Stimulated activated naive CD8-positive, alpha-beta T cell treated with anti-CD3 and anti-CD28 coated beads, Interleukin-15, Interleukin-2, amounts not matched to agents 100 ng/mL and 50 ng/mL, for 24 hours (primary cell): ENCODE measurements around the gene PAMR1.
"Not testable (repeated sequence)": the region's sequence is repeated elsewhere in the genome, so short reads cannot be mapped to it uniquely, and the experiment has no call there.

Experiments
- H3K27ac Mint-ChIP-seq: one replicate; pipeline ENCODE4 v1.8.0; 2021; ENCODE audit warnings: mild to moderate bottlenecking, mixed read lengths
- H3K27me3 Mint-ChIP-seq: one replicate; pipeline ENCODE4 v1.8.0; 2021; ENCODE audit warnings: mixed read lengths
- H3K36me3 Mint-ChIP-seq: one replicate; pipeline ENCODE4 v1.8.0; 2021; ENCODE audit warnings: low read depth, mixed read lengths
- H3K4me1 Mint-ChIP-seq: one replicate; pipeline ENCODE4 v1.8.0; 2021; ENCODE audit warnings: low read depth, mixed read lengths
- H3K4me3 Mint-ChIP-seq: one replicate; pipeline ENCODE4 v1.8.0; 2021; ENCODE audit warnings: mild to moderate bottlenecking, mixed read lengths
- H3K9me3 Mint-ChIP-seq: one replicate; pipeline ENCODE4 v1.8.0; 2021; ENCODE audit warnings: mixed read lengths

PAMR1 gene

DNA sequence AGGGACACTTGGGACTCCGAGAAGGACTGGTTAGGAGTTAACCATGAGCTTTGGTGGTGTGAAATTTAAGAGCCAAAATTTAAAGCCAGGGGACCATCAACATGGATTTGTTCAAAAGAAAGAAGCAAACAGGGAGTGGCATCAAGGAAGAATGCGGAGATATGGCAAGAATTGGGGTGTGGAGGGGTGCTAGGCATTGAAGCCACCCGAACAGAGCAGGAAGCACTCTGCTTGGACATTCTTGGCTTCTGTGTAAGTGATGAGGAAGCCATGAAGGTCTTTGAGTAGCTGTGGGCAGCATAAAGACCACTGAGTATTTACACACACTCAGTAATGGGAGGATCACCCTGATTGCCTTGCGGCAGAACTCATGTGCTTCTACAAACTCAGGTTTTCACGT is 27.2 kb upstream of the PAMR1 start:
- Mint-ChIP-seq H3K27ac (no peak overlapping the region), H3K9me3 (no peaks in the 10 kb centered on the region), H3K4me3 (no peak overlapping the region), H3K27me3 (peaks cover 10% of the 10 kb centered on the region), H3K36me3 (no peaks in the 10 kb centered on the region), H3K4me1 (no peaks in the 10 kb centered on the region)

GRCh38 chr11:35550374-35551036 is 25.1 kb upstream of the PAMR1 start:
- Mint-ChIP-seq H3K27ac (no peak overlapping the region), H3K4me1 (no peaks in the 10 kb centered on the region), H3K27me3 (peaks cover 9% of the 10 kb centered on the region), H3K36me3 (no peaks in the 10 kb centered on the region), H3K9me3 (no peaks in the 10 kb centered on the region), H3K4me3 (no peak overlapping the region)

GRCh38 chr11:35549787-35550186 is 24.4 kb upstream of the PAMR1 start:
- Mint-ChIP-seq H3K4me3 (no peak overlapping the region), H3K4me1 (no peaks in the 10 kb centered on the region)

DNA sequence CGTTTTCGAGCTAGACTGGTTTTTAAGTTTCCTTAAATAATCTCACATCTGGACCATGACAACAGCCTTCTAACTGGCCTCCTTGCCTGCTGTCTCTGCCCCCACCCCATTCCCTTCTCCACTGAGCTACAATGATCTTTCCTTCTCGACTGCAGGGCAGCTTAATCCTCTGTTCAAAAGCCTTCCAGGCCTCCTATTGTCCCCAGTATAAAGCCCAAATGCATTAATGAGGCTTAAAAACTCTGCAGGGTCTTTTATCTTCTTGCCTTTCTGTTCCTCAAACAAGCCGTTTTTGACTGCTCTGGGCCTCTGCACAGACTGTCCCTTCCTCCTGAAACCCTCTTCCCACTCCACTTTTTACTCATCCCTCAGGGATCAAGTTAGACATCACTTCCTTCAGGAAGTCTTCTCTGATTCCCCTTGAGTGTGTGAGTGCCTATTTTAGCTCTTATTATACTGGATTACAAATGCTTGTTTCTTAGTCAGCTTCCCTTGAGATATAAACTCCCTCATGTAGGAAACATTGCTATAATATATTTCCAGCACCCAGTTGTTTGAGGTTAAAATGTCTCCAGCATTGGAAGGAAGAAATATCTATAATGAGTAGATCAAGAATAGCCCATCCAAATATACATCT is 23.6 kb upstream of the PAMR1 start:
- H3K9me3 Mint-ChIP-seq: no peaks in the 10 kb centered on the region
- H3K27me3 Mint-ChIP-seq: peaks cover 5% of the 10 kb centered on the region
- H3K27ac Mint-ChIP-seq: no peak overlapping the region

More at GRCh38 chr11:35549787-35550186, 24.4 kb upstream of the PAMR1 start:
- Mint-ChIP-seq H3K36me3 (no peaks in the 10 kb centered on the region), H3K27ac (no peak overlapping the region), H3K9me3 (no peaks in the 10 kb centered on the region), H3K27me3 (peaks cover 5% of the 10 kb centered on the region)

GRCh38 chr11:35547995-35548394 is 22.6 kb upstream of the PAMR1 start:
- H3K9me3 Mint-ChIP-seq, H3K27ac Mint-ChIP-seq, H3K27me3 Mint-ChIP-seq, H3K4me3 Mint-ChIP-seq, H3K36me3 Mint-ChIP-seq, H3K4me1 Mint-ChIP-seq: not testable (repeated sequence)

More for the DNA sequence above, 23.6 kb upstream of the PAMR1 start:
- Mint-ChIP-seq H3K4me1 (no peaks in the 10 kb centered on the region), H3K4me3 (no peak overlapping the region), H3K36me3 (no peaks in the 10 kb centered on the region)

DNA sequence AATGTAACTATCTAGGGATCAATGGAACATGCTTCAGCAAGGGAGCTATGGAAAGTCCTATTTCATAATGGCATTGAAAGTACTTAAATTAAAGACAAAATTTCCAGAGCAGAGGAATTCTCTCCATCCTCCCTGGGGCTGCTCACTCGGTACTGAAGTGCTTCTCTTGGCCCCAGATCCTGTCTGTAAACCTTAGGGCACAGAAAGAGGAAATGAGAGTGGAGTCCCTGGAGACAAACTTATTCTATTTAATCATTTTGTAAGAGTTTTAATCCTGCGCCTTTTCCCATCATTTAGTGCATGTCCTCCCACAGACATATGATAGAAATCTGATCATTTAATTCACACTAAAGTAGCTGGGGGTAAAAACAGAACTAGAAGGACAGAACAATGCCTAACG is 20.9 kb upstream of the PAMR1 start:
- Mint-ChIP-seq H3K27me3 (peaks cover 5% of the 10 kb centered on the region), H3K4me3 (no peak overlapping the region), H3K4me1 (no peaks in the 10 kb centered on the region), H3K36me3 (no peaks in the 10 kb centered on the region), H3K9me3 (no peaks in the 10 kb centered on the region), H3K27ac (no peak overlapping the region)

GRCh38 chr11:35545391-35546003 is 20.1 kb upstream of the PAMR1 start:
- H3K9me3 Mint-ChIP-seq: no peaks in the 10 kb centered on the region
- H3K27ac Mint-ChIP-seq: no peak overlapping the region
- H3K4me1 Mint-ChIP-seq: no peaks in the 10 kb centered on the region
- H3K4me3 Mint-ChIP-seq: no peak overlapping the region
- no peaks in the 10 kb centered on the region for H3K36me3 Mint-ChIP-seq
- H3K27me3 Mint-ChIP-seq: peaks cover 5% of the 10 kb centered on the region

GRCh38 chr11:35543481-35543880 is 18.1 kb upstream of the PAMR1 start:
- Mint-ChIP-seq H3K9me3 (no peaks in the 10 kb centered on the region), H3K27me3 (peaks cover 11% of the 10 kb centered on the region), H3K4me3 (no peak overlapping the region)

DNA sequence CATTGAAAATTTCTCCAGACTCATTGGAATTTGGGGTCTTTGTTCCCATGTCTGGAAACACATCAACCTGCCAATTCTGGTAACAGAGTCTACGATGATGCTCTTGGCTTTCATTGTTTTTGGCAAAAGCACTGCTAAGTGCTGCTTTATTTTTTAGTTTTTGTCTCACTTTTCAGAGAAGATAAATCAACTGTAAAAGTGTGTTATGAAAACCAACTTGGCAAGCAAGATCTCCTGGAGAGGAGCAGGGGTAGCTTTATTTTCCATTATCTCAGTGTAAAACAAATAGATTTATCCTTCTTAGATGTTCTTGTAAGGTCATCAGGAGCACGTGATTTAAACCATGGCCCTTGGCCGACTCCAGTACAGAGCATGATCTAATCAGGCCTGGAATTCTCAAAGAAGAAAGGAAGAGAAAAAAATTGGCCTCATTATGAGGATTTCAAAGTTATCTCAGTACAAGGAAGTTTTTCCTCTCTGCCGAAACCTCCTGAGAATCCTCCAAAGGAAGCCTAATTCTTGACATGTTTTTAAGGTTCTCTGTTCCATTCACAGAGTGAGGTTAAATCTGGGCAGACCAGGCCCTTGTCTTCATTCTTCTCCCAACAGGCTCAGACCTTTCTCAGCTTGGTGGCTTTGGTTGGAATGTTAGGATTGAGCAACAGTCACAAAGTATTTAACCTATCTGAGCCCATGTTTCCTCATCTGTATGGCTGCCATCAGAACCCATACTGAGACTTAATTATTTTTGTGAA is 16.4 kb upstream of the PAMR1 start:
- H3K4me1 Mint-ChIP-seq: no peaks in the 10 kb centered on the region
- H3K27ac Mint-ChIP-seq: no peak overlapping the region
- H3K9me3 Mint-ChIP-seq: no peaks in the 10 kb centered on the region
- H3K4me3 Mint-ChIP-seq: no peak overlapping the region
- peaks cover 11% of the 10 kb centered on the region for H3K27me3 Mint-ChIP-seq
- H3K36me3 Mint-ChIP-seq: no peaks in the 10 kb centered on the region

More at GRCh38 chr11:35543481-35543880, 18.1 kb upstream of the PAMR1 start:
- H3K4me1 Mint-ChIP-seq: no peaks in the 10 kb centered on the region
- no peaks in the 10 kb centered on the region for H3K36me3 Mint-ChIP-seq
- no peak overlapping the region for H3K27ac Mint-ChIP-seq

DNA sequence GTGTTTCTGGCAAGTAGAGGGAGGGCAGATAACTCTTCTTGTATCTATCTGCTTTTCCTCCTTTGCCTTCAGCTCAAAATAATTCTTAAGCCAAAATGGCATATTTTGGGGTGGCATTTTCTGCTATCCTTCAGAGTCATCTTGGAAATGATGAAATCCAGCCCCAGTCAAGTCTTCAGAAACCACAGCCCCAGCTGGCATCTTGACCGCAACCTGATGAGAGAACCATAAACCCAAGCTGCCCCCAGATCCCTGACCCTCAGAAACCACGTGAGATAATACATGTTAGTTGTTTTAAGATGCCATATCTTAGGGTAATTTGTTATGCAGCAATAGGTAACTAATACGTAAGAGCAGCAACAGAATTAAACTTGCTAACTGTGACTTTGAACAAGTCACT is 15.1 kb upstream of the PAMR1 start:
- Mint-ChIP-seq H3K9me3 (no peaks in the 10 kb centered on the region), H3K27ac (no peak overlapping the region), H3K4me1 (no peaks in the 10 kb centered on the region), H3K36me3 (no peaks in the 10 kb centered on the region), H3K27me3 (peaks cover 11% of the 10 kb centered on the region), H3K4me3 (no peak overlapping the region)

DNA sequence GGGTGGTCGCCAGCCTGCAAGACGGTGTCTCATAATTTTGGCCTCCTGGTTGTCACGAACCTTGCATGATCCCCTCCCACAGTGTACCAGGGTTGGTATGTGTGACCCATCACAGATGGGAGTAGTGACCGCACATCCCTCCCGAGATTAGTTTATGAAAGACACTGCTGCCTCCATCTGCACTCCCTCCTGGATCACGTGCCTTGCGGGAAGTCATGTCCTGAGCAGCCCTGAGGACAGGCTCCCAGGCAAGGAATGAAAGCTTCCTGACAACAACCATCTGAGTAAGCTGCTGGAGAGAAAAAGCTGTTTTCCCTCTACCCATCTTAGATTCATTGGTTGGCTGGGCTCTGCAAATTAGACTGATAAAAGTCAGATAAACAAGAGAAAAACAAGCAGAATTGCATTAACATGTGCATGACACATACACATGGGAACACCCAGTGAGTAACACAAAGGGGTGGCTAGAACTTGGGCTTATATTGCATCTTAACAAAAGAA is 14.4 kb upstream of the PAMR1 start:
- Mint-ChIP-seq H3K9me3 (no peaks in the 10 kb centered on the region), H3K27ac (no peak overlapping the region), H3K36me3 (no peaks in the 10 kb centered on the region), H3K4me3 (no peak overlapping the region), H3K27me3 (peaks cover 11% of the 10 kb centered on the region), H3K4me1 (no peaks in the 10 kb centered on the region)

DNA sequence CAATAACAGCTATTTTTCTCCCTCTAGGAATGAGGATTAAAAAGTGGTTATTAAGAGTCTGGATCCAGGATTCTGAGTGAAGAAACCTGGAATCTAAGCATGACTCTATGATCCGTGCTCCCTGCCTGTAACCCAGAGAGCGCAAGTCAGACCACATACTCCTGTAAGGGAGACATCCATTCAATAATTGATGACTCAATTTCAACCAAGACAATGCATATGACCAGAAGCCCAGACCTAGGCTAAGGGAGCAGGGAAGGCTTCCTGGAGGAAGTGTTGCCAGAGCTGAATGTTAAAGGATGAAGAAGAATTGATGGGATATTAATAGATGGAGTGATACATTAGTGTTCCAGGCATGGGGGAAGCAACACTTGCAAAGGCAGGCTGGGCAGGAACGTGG is 13.8 kb upstream of the PAMR1 start:
- Mint-ChIP-seq H3K27ac (no peak overlapping the region), H3K36me3 (no peaks in the 10 kb centered on the region), H3K4me3 (no peak overlapping the region), H3K27me3 (peaks cover 11% of the 10 kb centered on the region), H3K4me1 (no peaks in the 10 kb centered on the region), H3K9me3 (no peaks in the 10 kb centered on the region)

DNA sequence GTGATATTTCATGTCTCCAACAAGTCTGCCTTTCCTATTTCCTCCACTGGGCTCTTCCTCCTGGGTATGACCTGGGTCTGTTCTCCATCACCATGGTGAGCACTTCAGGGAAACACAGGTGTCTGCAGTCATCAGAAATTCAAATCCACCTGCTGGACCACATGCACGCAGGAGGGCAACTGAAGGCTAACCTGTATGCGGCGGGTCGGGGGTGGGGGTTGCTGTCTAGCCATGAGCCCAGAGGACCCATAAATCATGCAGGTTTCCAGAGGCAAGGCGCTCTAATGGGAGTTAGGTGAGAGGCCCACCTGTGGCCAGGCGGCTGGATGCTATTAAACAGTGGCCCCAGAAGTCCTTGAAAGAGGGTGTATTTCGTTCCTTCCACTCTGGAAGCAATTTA is 11.1 kb upstream of the PAMR1 start:
- Mint-ChIP-seq H3K4me1 (no peaks in the 10 kb centered on the region), H3K4me3 (no peak overlapping the region), H3K36me3 (no peaks in the 10 kb centered on the region), H3K27ac (no peak overlapping the region), H3K27me3 (peaks cover 11% of the 10 kb centered on the region), H3K9me3 (no peaks in the 10 kb centered on the region)

GRCh38 chr11:35531246-35531645 is 5.8 kb upstream of the PAMR1 start:
- H3K27ac Mint-ChIP-seq: no peak overlapping the region
- no peak overlapping the region for H3K4me3 Mint-ChIP-seq
- no peaks in the 10 kb centered on the region for H3K4me1 Mint-ChIP-seq

GRCh38 chr11:35529971-35530495 is 4.6 kb upstream of the PAMR1 start:
- H3K27me3 Mint-ChIP-seq: peaks cover 30% of the 10 kb centered on the region
- H3K9me3 Mint-ChIP-seq: no peaks in the 10 kb centered on the region
- H3K36me3 Mint-ChIP-seq: no peaks in the 10 kb centered on the region
- H3K4me3 Mint-ChIP-seq: no peak overlapping the region
- H3K27ac Mint-ChIP-seq: no peak overlapping the region
- no peaks in the 10 kb centered on the region for H3K4me1 Mint-ChIP-seq

More at GRCh38 chr11:35531246-35531645, 5.8 kb upstream of the PAMR1 start:
- no peaks in the 10 kb centered on the region for H3K36me3 Mint-ChIP-seq
- peaks cover 22% of the 10 kb centered on the region for H3K27me3 Mint-ChIP-seq
- H3K9me3 Mint-ChIP-seq: no peaks in the 10 kb centered on the region
